ENCODE results near the gene TFCP2L1.

Gene TFCP2L1

DNA sequence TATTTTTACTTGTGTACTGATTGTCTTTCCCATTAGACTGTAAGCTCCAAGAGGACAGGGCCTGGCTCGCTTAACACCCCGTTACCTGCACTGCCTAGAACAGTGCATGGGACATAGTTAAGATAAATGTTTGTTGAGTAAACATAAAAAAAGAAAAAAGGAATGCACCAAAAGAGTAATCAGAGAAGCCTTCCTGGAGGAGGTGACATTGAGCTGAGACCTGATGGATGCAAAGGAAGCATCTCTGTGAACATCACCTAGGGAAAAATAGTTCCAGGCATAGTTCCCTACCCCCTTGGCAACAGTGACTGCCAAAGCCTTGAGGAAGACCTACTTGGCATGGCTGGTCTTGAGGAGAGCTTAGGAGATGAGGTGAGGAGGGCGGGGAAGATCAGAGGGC, 924 bp upstream of the TFCP2L1 start:
- no peak overlapping the region for H3K27ac ChIP-seq (ENCODE audit: poor library complexity, severe bottlenecking)
- H3K4me3 ChIP-seq (ENCODE audit: severe bottlenecking), result no peak overlapping the region
- no peak for ATAC-seq (ENCODE audit: low read depth)
- TF ChIP-seq, protein P1, sequence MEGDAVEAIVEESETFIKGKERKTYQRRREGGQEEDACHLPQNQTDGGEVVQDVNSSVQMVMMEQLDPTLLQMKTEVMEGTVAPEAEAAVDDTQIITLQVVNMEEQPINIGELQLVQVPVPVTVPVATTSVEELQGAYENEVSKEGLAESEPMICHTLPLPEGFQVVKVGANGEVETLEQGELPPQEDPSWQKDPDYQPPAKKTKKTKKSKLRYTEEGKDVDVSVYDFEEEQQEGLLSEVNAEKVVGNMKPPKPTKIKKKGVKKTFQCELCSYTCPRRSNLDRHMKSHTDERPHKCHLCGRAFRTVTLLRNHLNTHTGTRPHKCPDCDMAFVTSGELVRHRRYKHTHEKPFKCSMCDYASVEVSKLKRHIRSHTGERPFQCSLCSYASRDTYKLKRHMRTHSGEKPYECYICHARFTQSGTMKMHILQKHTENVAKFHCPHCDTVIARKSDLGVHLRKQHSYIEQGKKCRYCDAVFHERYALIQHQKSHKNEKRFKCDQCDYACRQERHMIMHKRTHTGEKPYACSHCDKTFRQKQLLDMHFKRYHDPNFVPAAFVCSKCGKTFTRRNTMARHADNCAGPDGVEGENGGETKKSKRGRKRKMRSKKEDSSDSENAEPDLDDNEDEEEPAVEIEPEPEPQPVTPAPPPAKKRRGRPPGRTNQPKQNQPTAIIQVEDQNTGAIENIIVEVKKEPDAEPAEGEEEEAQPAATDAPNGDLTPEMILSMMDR (IDR thresholded peaks at IDR 0.05; ENCODE audit: poor library complexity, severe bottlenecking), result no peak
- no peak for DNase-seq (ENCODE audit: low spot score)
- H3K36me3 ChIP-seq (ENCODE audit: low read depth), result no peaks in the 10 kb centered on the region
- no peaks in the 10 kb centered on the region for H3K27me3 ChIP-seq (ENCODE audit: insufficient read depth, poor library complexity, severe bottlenecking)
- no peaks in the 10 kb centered on the region for H3K9me3 ChIP-seq (ENCODE audit: severe bottlenecking)
- H3K4me1 ChIP-seq (ENCODE audit: insufficient read depth, poor library complexity, severe bottlenecking), result peaks cover 13% of the 10 kb centered on the region

DNA sequence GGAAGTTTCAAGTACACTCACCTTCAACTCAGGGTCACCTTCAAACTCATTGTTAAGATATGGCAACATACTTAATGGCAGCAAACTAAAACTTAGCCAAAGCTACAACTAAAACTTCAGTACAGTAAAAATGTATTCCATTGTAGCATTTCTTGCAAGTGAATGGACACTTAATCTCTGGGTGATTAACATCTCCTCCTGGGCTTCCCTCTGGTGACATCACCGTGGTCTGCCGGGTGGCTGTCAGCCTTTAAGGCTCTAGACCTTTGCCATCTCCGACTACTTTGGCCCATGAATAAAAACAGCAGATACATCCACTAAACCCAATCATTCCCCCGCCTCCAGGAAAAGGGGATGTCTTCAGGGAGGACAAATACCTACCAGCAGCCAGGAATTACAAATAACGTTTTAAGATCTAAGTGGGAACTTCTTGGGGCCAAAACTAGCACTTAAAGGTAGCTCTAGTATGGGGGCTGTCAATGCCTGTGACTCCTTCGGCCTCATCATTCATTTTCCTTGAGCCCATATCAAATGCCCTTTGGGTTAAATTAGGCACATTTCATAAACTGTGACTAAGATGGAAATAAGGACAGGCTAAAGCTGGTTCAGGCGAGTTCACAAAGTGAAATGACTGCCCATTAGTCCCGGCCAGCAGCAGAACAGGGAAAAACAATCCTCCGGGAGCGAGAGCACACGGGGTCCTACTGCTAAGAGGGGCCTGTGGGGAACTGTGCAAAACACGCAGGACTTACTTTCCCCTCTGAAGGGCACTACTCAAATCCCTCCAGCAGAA, 1.1 kb downstream of the TFCP2L1 start:
- peak overlapping the region; percentile 28 for H3K27ac ChIP-seq (ENCODE audit: poor library complexity, severe bottlenecking)
- TF ChIP-seq, protein P1 (IDR thresholded peaks at IDR 0.05; ENCODE audit: poor library complexity, severe bottlenecking), result no peak
- no peaks in the 10 kb centered on the region for H3K9me3 ChIP-seq (ENCODE audit: severe bottlenecking)
- peak overlapping the region; percentile 57 for H3K4me3 ChIP-seq (ENCODE audit: severe bottlenecking)
- H3K36me3 ChIP-seq (ENCODE audit: low read depth), result no peaks in the 10 kb centered on the region
- no peaks in the 10 kb centered on the region for H3K27me3 ChIP-seq (ENCODE audit: insufficient read depth, poor library complexity, severe bottlenecking)
- DNase-seq (ENCODE audit: low spot score), result no peak
- peaks cover 13% of the 10 kb centered on the region for H3K4me1 ChIP-seq (ENCODE audit: insufficient read depth, poor library complexity, severe bottlenecking)
- peak; percentile 11; the same call in 2 of the 3 replicates for ATAC-seq (ENCODE audit: low read depth)

DNA sequence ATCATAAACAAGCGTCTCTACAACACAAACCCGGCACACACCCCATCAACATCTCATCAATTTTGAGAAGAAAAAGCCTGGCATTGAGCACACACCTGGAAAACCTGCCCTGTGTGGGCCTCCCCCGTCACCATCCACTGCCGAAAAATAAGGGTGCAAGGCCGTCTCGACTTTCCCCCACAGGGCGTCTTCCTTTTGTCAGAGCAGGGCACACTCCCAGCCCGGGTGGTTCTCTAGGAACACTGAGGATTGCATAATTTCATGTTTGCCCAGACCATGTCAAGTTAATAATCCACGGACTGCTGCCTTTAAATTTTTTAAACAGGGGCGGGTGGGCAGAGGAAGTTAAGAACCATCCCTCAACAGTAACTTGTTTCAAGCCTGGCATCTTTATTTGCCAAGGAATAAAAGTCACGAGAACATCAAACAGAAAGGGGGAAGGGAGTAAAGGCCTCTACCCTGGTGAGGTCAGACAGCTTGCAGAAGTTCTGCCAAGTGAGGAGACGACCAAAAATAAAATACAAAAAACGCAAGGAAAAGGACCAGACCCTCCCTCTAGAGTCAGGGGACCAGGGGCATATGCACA, 2.1 kb downstream of the TFCP2L1 start:
- TF ChIP-seq, protein P1 (IDR thresholded peaks at IDR 0.05; ENCODE audit: poor library complexity, severe bottlenecking), result no peak
- Histone ChIP-seq H3K4me3 (ENCODE audit: severe bottlenecking) (peak overlapping the region; percentile 57), H3K4me1 (ENCODE audit: insufficient read depth, poor library complexity, severe bottlenecking) (peaks cover 13% of the 10 kb centered on the region), H3K27ac (ENCODE audit: poor library complexity, severe bottlenecking) (peak overlapping the region; percentile 28), H3K27me3 (ENCODE audit: insufficient read depth, poor library complexity, severe bottlenecking) (no peaks in the 10 kb centered on the region), H3K9me3 (ENCODE audit: severe bottlenecking) (no peaks in the 10 kb centered on the region), H3K36me3 (ENCODE audit: low read depth) (no peaks in the 10 kb centered on the region)
- ATAC-seq (ENCODE audit: low read depth) (no peak), DNase-seq (ENCODE audit: low spot score) (no peak)

DNA sequence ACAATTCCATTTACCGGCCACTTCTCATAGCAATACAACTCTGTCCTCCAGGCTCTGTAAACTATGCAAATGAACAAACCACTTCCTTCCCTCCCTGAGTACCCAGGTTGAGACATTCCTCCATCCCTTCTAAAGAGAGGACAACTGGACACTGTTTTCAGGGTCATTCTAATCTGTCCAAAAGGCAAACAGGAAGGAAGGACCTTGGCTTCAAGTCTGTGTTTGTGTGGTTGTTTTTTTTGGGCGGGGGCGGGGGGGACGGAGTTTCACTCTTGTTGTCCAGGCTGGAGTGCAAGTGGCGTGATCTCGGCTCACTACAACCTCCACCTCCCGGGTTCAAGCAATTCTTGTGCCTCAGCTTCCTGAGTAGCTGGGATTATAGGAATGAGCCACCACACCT, 3.3 kb downstream of the TFCP2L1 start:
- DNase-seq (ENCODE audit: low spot score) (no peak), ATAC-seq (ENCODE audit: low read depth) (no peak)
- Histone ChIP-seq H3K36me3 (ENCODE audit: low read depth) (no peaks in the 10 kb centered on the region), H3K9me3 (ENCODE audit: severe bottlenecking) (no peaks in the 10 kb centered on the region), H3K27ac (ENCODE audit: poor library complexity, severe bottlenecking) (no peak overlapping the region), H3K4me3 (ENCODE audit: severe bottlenecking) (no peak overlapping the region), H3K4me1 (ENCODE audit: insufficient read depth, poor library complexity, severe bottlenecking) (peaks cover 13% of the 10 kb centered on the region), H3K27me3 (ENCODE audit: insufficient read depth, poor library complexity, severe bottlenecking) (no peaks in the 10 kb centered on the region)
- TF ChIP-seq, protein P1 (IDR thresholded peaks at IDR 0.05; ENCODE audit: poor library complexity, severe bottlenecking), result no peak

DNA sequence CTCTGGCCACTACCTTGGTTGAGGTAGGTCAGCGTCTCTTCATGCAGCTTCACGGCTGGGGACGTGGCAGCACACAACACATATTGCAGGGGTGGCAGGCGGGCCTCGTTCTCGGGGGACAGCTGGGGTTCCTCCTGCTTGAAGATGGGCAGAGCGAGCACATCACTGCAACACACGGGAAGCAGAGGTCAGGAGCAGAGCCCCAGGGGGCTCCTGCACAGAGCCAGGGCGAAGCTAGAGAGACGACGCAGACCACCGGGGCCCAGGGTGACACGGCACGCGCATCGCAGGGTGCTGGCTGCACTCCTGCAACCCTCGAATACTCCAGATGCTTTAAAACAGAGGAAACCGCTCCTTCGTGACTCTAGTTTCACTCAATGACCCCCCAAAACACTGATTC, 3.9 kb downstream of the TFCP2L1 start:
- H3K4me3 ChIP-seq (ENCODE audit: severe bottlenecking), result no peak overlapping the region
- TF ChIP-seq, protein P1 (IDR thresholded peaks at IDR 0.05; ENCODE audit: poor library complexity, severe bottlenecking), result no peak
- no peak overlapping the region for H3K27ac ChIP-seq (ENCODE audit: poor library complexity, severe bottlenecking)
- ATAC-seq (ENCODE audit: low read depth) (no peak), DNase-seq (ENCODE audit: low spot score) (no peak)
- peaks cover 13% of the 10 kb centered on the region for H3K4me1 ChIP-seq (ENCODE audit: insufficient read depth, poor library complexity, severe bottlenecking)
- no peaks in the 10 kb centered on the region for H3K9me3 ChIP-seq (ENCODE audit: severe bottlenecking)
- H3K36me3 ChIP-seq (ENCODE audit: low read depth), result no peaks in the 10 kb centered on the region
- H3K27me3 ChIP-seq (ENCODE audit: insufficient read depth, poor library complexity, severe bottlenecking), result no peaks in the 10 kb centered on the region
